K562 (cell line): Measurements from ENCODE around the gene GSG1. TPM values are rescaled to one million over a fixed set of nuclear protein-coding genes. Genes with fewer than 3 reads are reported as not detected.

Source experiments
- ATAC-seq: fragments of 200-7000 bp; cut with Tn5 transposase; 3 replicates; pipeline ENCODE4 v1.9.1; 2020; ENCODE audit warnings: moderate library complexity
- BruUV-seq: library from RNA; stranded (reverse); fragments of 400-500 nt; replicated peaks from 2 replicates; lab custom pipeline; 2021; lab: Mats Ljungman, UMichigan
- CTCF ChIA-PET: fragments of 300-600 bp; formaldehyde crosslinking; extraction: SDS; loops from one replicate; lab custom pipeline; 2021; ENCODE audit warnings: low intra/inter-chr PET ratio; lab: Yijun Ruan, JAX
- POLR2A ChIA-PET: fragments of 300-600, 350-650 bp; sonication (Branson Sonifier 250); formaldehyde crosslinking; extraction: SDS; loops from one replicate; lab custom pipeline; 2021; ENCODE audit warnings: antibody characterized with exemption, inconsistent platforms; lab: Yijun Ruan, JAX
- DNase-seq, 4 experiments: peaks; one replicate each; pipeline versions ENCODE4 v3.0.0 to v3.0.0-alpha.2; 2011 to 2018; ENCODE audit warnings: low spot score in 3 of 4, mixed read lengths in 3 of 4; ENCODE audit errors: extremely low read depth in 1 of 4
- FAIRE-seq: peaks from 2 replicates; lab custom pipeline; 2011; peaks lifted over from hg19 to GRCh38; lab: Jason Lieb, UNC
- H2AFZ ChIP-seq: 2 replicates; pipeline ENCODE4 v1.6.0; 2011; ENCODE audit warnings: low read depth, low read length, control low read depth, inconsistent platforms
- H3K27ac ChIP-seq: fragments of 200-600 bp; 3 replicates; pipeline ENCODE4 v1.8.0; 2011; ENCODE audit warnings: low read depth, mild to moderate bottlenecking, control low read depth, inconsistent platforms, low read length, moderate library complexity, mixed read lengths; ENCODE audit errors: extremely low read depth
- H3K27me3 ChIP-seq, 2 experiments: fragments of 300-600 bp in 1 of 2; 2 replicates in 1 of 2; 3 replicates in 1 of 2; pipeline versions ENCODE4 v1.6.0 to v1.8.0; 2011; ENCODE audit warnings: inconsistent platforms in 2 of 2, low read length in 2 of 2, mild to moderate bottlenecking in 1 of 2, mixed read lengths in 1 of 2, moderate library complexity in 1 of 2; ENCODE audit not compliant: control insufficient read depth in 2 of 2, insufficient read depth in 2 of 2
- H3K36me3 ChIP-seq: fragments of 300-600 bp; 3 replicates; pipeline ENCODE4 v1.8.0; 2011; ENCODE audit warnings: mild to moderate bottlenecking, low read length, inconsistent platforms; ENCODE audit not compliant: control insufficient read depth, insufficient read depth
- H3K4me1 ChIP-seq, 2 experiments: fragments of 200-600 bp in 1 of 2; replicated peaks in 1 of 2; 2 replicates in 1 of 2; 3 replicates in 1 of 2; pipeline versions ENCODE4 v1.5.1 to v1.8.0; 2011; ENCODE audit warnings: inconsistent platforms in 2 of 2, low read length in 2 of 2, mild to moderate bottlenecking in 1 of 2, mixed read lengths in 1 of 2, moderate library complexity in 1 of 2; ENCODE audit not compliant: control insufficient read depth in 2 of 2, insufficient read depth in 2 of 2
- H3K4me2 ChIP-seq: 2 replicates; pipeline ENCODE4 v1.6.1; 2011; ENCODE audit warnings: low read length, control low read depth, inconsistent platforms, mixed read lengths; ENCODE audit not compliant: insufficient read depth
- H3K4me3 ChIP-seq: fragments of 200-600 bp; sonication (generic), shearing (Covaris generic); 2 replicates; pipeline ENCODE4 v1.5.1; 2016; ENCODE audit warnings: control low read depth, inconsistent platforms
- H3K79me2 ChIP-seq: fragments of 200-600 bp; 3 replicates; pipeline ENCODE4 v1.8.0; 2011; ENCODE audit warnings: low read length, inconsistent platforms; ENCODE audit not compliant: control insufficient read depth, insufficient read depth
- H3K9ac ChIP-seq, 2 experiments: 2 replicates each; pipeline versions ENCODE4 v1.6.0 to v1.6.1; 2011; ENCODE audit warnings: low read depth in 2 of 2, low read length in 2 of 2, control low read depth in 1 of 2, inconsistent platforms in 1 of 2, mild to moderate bottlenecking in 1 of 2, mixed read lengths in 1 of 2; ENCODE audit not compliant: insufficient read depth in 1 of 2
- H3K9me1 ChIP-seq: one replicate; pipeline ENCODE4 v1.6.0; 2011; ENCODE audit warnings: inconsistent platforms, mild to moderate bottlenecking, low read length, moderate library complexity; ENCODE audit not compliant: control insufficient read depth, insufficient read depth
- H3K9me3 ChIP-seq: replicated peaks from 2 replicates; pipeline ENCODE4 v1.5.1; 2011; ENCODE audit warnings: low read depth, low read length, inconsistent platforms; ENCODE audit not compliant: control insufficient read depth, insufficient read depth
- H4K20me1 ChIP-seq: replicated peaks from 2 replicates; pipeline ENCODE4 v1.6.1; 2011; ENCODE audit warnings: low read length, inconsistent platforms, mixed read lengths; ENCODE audit not compliant: control insufficient read depth, insufficient read depth
- ARID3B ChIP-seq: fragments of 250-450 bp; sonication (Bioruptor Pico); IDR thresholded peaks from 2 replicates; pipeline ENCODE4 v1.4.0; 2020; ENCODE audit warnings: borderline replicate concordance
- ATF3 ChIP-seq, 2 experiments: fragments of 450-650 bp in 1 of 2; sonication (generic) in 1 of 2; formaldehyde crosslinking in 1 of 2; IDR thresholded peaks in 1 of 2; conservative IDR thresholded peaks in 1 of 2; 2 replicates each; pipeline versions ENCODE4 v1.6.1 to v1.8.1; 2016 to 2023; ENCODE audit warnings: mild to moderate bottlenecking in 2 of 2, moderate library complexity in 2 of 2, inconsistent platforms in 1 of 2, missing genetic modification reagents in 1 of 2
- HOMEZ ChIP-seq: fragments of 250-450 bp; sonication (Bioruptor Pico); IDR thresholded peaks from 2 replicates; pipeline ENCODE4 v1.4.0; 2020; ENCODE audit warnings: mild to moderate bottlenecking, moderate library complexity
- MYBL2 ChIP-seq, 2 experiments: fragments of 450-650 bp in 1 of 2; sonication (generic) in 1 of 2; formaldehyde crosslinking in 1 of 2; IDR thresholded peaks; 2 replicates each; pipeline versions ENCODE4 v1.6.1 to v1.8.1; 2017 to 2022; ENCODE audit warnings: borderline replicate concordance in 1 of 2, inconsistent platforms in 1 of 2, low read depth in 1 of 2, mild to moderate bottlenecking in 1 of 2, missing genetic modification reagents in 1 of 2, moderate library complexity in 1 of 2
- RBFOX2 ChIP-seq: fragments of 200-400 bp; formaldehyde crosslinking; IDR thresholded peaks from 2 replicates; pipeline ENCODE4 v1.6.1; 2017; ENCODE audit warnings: low read depth, mild to moderate bottlenecking, low read length, moderate library complexity
- RBM25 ChIP-seq: fragments of 200-400 bp; formaldehyde crosslinking; IDR thresholded peaks from 2 replicates; pipeline ENCODE4 v1.6.1; 2018; ENCODE audit warnings: low read length, low read depth, moderate library complexity; ENCODE audit not compliant: severe bottlenecking
- WGBS: fragments of 100-300 bp; shearing (Covaris generic); methylation state at CpG from one replicate; pipeline ENCODE4 v1.1.6; 2016; ENCODE audit warnings: low coverage, mixed read lengths; ENCODE audit not compliant: insufficient coverage; ENCODE audit errors: missing lambda C conversion rate; 5-methylcytosine and 5-hydroxymethylcytosine counted together
- in situ Hi-C: fragments of 300-500 bp; cut with MboI; formaldehyde crosslinking; loops from 4 replicates; pipeline ENCODE4 v1.15.0; 2018; ENCODE audit warnings: inconsistent platforms, mixed read lengths
- intact Hi-C: fragments of 100-400 bp; cut with micrococcal nuclease; formaldehyde crosslinking; loops from 2 replicates; pipeline ENCODE4 v1.14.2; 2022
- polyA plus RNA-seq, 8 experiments: library from polyadenylated mRNA; depleted of rRNA in 4 of 8; stranded (reverse) in 5 of 8; unstranded in 3 of 8; fragments of >200 nt; fragmentation: Nextera tagmentation in 2 of 8; fragmentation: Illumina TruSeq in 1 of 8; extraction: Ambion mirVana in 2 of 8; extraction: Trizol in 1 of 8; gene quantifications; 2 replicates each; pipeline versions ENCODE4 v1.2.1 to v1.2.3, GENCODE V29; 2011 to 2014; ENCODE audit warnings: inconsistent platforms in 1 of 8, missing spikeins in 1 of 8
- total RNA-seq, 7 experiments: library from RNA; depleted of rRNA in 6 of 7; stranded (reverse); fragments of >200 nt in 6 of 7; fragmentation: Illumina TruSeq in 2 of 7; extraction: Trizol in 2 of 7; gene quantifications; 2 replicates each; pipeline versions ENCODE4 v1.2.1 to v1.2.3, GENCODE V29; 2011 to 2021; ENCODE audit warnings: low replicate concordance in 1 of 7

GSG1 gene
- total and polyA plus RNA-seq, 9 of the 15 experiments (the other 6 are each of a cell fraction or from before 2014, with no cell fraction given), result not detected

GRCh38 chr12:13044002-13044905, 59.2 kb downstream of the GSG1 start, which contains the start of gene FAM234B (continued):
- TF ChIP-seq HOMEZ, result no peak

- intact Hi-C loops (no loop called here), in situ Hi-C loops (no loop called here)
- Histone ChIP-seq H3K9me1 (no peaks in the 10 kb centered on the region), H2AFZ (no peak overlapping the region), H3K4me3 (no peak overlapping the region), H3K27ac (no peak overlapping the region), H3K27me3 (no peaks in the 10 kb centered on the region), H3K4me1 (peaks cover 0 to 10% of the 10 kb centered on the region in 2 experiments; a peak in 3 of 5 replicates), H3K36me3 (no peaks in the 10 kb centered on the region), H4K20me1 (no peaks in the 10 kb centered on the region), H3K79me2 (no peaks in the 10 kb centered on the region), H3K4me2 (no peak overlapping the region), H3K9me3 (no peaks in the 10 kb centered on the region), H3K9ac (no peak overlapping the region)
- 5% methylated on average over 4 of the region's 4 CpGs for WGBS
- TF ChIP-seq MYBL2 (IDR thresholded peaks at IDR 0.05; ENCODE audit: low read depth) (no peak), MYBL2 (CRISPR knock-in tag; IDR thresholded peaks at IDR 0.05; ENCODE audit: borderline replicate concordance) (no peak), ARID3B (CRISPR knock-in tag) (no peak), RBFOX2 (no peak), ATF3 (IDR thresholded peaks at IDR 0.05) (no peak), ATF3 (CRISPR knock-in tag; conservative IDR thresholded peaks at IDR 0.05) (no peak), RBM25 (peak; percentile 55)
- no peak for ATAC-seq
- no peak for DNase-seq
- no peak for FAIRE-seq
- BruUV-seq, result no TSS peak
- POLR2A ChIA-PET, result no interaction called here
- CTCF ChIA-PET, result no interaction called here
These were observed 60.7 kb downstream of the GSG1 start for GRCh38 chr12:13042666-13043230.
